ENCODE results near the gene CTXND2. TPM values are rescaled to one million over a fixed set of nuclear protein-coding genes. Genes with fewer than 3 reads are reported as not detected.

The CTXND2 gene
- total RNA-seq, 1 experiment from 2014 or later, result not detected

DNA sequence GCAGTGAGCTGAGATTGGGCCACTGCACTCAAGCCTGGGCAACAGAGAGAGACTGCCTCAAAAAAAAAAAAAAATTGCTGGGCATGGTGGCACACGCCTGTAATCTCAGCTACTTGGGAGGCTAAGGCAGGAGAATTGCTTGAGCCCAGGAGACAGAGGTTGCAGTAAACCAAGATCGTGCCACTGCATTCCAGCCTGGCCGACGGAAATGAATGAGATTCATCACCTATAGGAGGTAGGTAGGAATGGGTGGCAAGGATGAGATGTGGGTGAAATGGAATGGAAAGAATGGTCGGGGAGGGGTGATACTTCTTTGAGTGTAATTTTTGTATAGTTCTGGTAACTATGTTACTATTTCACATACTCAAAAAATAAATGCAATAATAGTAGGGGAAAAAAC lies 15.4 kb downstream of the CTXND2 start:
- Histone ChIP-seq H3K9ac (ENCODE audit: low read length) (no peak overlapping the region), H4K20me1 (ENCODE audit: insufficient read depth) (no peaks in the 10 kb centered on the region), H3K79me2 (ENCODE audit: insufficient read depth, low read length) (no peaks in the 10 kb centered on the region), H3K4me1 (ENCODE audit: control insufficient read depth in 1 of 2, insufficient read depth in 2 of 2, low read length in 2 of 2) (no peaks in the 10 kb centered on the region), H3K4me3 (replicated peaks in 1 of 2; ENCODE audit: low read depth in 1 of 2, low read length in 2 of 2) (no peak overlapping the region), H3K9me2 (ENCODE audit: insufficient read depth) (no peaks in the 10 kb centered on the region), H3K9me3 (ENCODE audit: control insufficient read depth in 1 of 2, insufficient read depth in 1 of 2, low read depth in 1 of 2, low read length in 2 of 2) (no peaks in the 10 kb centered on the region), H3K27ac (ENCODE audit: low read depth, low read length) (no peak overlapping the region), H3K4me2 (ENCODE audit: low read length) (no peak overlapping the region), H2AFZ (ENCODE audit: low read depth, low read length, poor library complexity, severe bottlenecking) (no peak overlapping the region), H3K36me3 (ENCODE audit: control insufficient read depth in 1 of 2, insufficient read depth in 2 of 2, low read length in 2 of 2) (no peaks in the 10 kb centered on the region), H3K27me3 (ENCODE audit: insufficient read depth, low read length) (no peaks in the 10 kb centered on the region)
- DNase-seq (ENCODE audit: low read depth, low spot score), result no peak
- ChIA-PET CTCF (no interaction called here), POLR2A (no interaction called here), RAD21 (ENCODE audit: low non-redundant PET in 1 of 2, low total read pairs in 2 of 2, uncharacterized antibody in 2 of 2, unreplicated experiment in 2 of 2) (no interaction called here)
- no TSS peak for BruUV-seq (replicated peaks)
- TF ChIP-seq EGR1 (IDR thresholded peaks at IDR 0.05; ENCODE audit: low read depth), result no peak
- no peak for TF ChIP-seq YY1 (IDR thresholded peaks at IDR 0.05; ENCODE audit: extremely low read depth, insufficient replicate concordance, low read depth, low read length)
- TF ChIP-seq, protein P1, sequence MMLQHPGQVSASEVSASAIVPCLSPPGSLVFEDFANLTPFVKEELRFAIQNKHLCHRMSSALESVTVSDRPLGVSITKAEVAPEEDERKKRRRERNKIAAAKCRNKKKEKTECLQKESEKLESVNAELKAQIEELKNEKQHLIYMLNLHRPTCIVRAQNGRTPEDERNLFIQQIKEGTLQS (IDR thresholded peaks at IDR 0.05), result no peak
- no peak for TF ChIP-seq EZH2phosphoT487 (IDR thresholded peaks at IDR 0.05; ENCODE audit: borderline replicate concordance)
- TF ChIP-seq CBX3 (IDR thresholded peaks at IDR 0.05; ENCODE audit: low read depth), result no peak
- TF ChIP-seq JUND (IDR thresholded peaks at IDR 0.05), result no peak
- no peak for TF ChIP-seq EZH2 (IDR thresholded peaks at IDR 0.05)
- no peak for TF ChIP-seq CEBPB (IDR thresholded peaks at IDR 0.05; ENCODE audit: low read depth)
- TF ChIP-seq SP1 (IDR thresholded peaks at IDR 0.05; ENCODE audit: low read depth), result no peak
- no peak for TF ChIP-seq ZBTB33 (IDR thresholded peaks at IDR 0.05; ENCODE audit: extremely low read depth, insufficient replicate concordance, low read length)
- TF ChIP-seq SIN3A (IDR thresholded peaks at IDR 0.05; ENCODE audit: low read depth), result no peak
- TF ChIP-seq TCF7L2 (IDR thresholded peaks at IDR 0.05; ENCODE audit: borderline replicate concordance, extremely low read depth, insufficient read depth, insufficient read length), result no peak
- no peak for TF ChIP-seq SRF (IDR thresholded peaks at IDR 0.05; ENCODE audit: low read depth)
- TF ChIP-seq FOSL1 (IDR thresholded peaks at IDR 0.05; ENCODE audit: low read depth), result no peak
- TF ChIP-seq, protein P2, sequence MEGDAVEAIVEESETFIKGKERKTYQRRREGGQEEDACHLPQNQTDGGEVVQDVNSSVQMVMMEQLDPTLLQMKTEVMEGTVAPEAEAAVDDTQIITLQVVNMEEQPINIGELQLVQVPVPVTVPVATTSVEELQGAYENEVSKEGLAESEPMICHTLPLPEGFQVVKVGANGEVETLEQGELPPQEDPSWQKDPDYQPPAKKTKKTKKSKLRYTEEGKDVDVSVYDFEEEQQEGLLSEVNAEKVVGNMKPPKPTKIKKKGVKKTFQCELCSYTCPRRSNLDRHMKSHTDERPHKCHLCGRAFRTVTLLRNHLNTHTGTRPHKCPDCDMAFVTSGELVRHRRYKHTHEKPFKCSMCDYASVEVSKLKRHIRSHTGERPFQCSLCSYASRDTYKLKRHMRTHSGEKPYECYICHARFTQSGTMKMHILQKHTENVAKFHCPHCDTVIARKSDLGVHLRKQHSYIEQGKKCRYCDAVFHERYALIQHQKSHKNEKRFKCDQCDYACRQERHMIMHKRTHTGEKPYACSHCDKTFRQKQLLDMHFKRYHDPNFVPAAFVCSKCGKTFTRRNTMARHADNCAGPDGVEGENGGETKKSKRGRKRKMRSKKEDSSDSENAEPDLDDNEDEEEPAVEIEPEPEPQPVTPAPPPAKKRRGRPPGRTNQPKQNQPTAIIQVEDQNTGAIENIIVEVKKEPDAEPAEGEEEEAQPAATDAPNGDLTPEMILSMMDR (IDR thresholded peaks at IDR 0.05 in 2 of 3, conservative IDR thresholded peaks at IDR 0.05 in 1 of 3; ENCODE audit: borderline replicate concordance in 1 of 3, insufficient read depth in 1 of 3, low read depth in 2 of 3, low read length in 2 of 3), result no peak
- TF ChIP-seq, protein P3, sequence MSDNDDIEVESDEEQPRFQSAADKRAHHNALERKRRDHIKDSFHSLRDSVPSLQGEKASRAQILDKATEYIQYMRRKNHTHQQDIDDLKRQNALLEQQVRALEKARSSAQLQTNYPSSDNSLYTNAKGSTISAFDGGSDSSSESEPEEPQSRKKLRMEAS (IDR thresholded peaks at IDR 0.05), result no peak
- ATAC-seq, result no peak
- intact Hi-C loops (cut with micrococcal nuclease), result no loop called here
